Mammary epithelial cell (primary cell): Measurements from ENCODE around the gene GRIA1.

ENCODE experiments used
- CTCF ChIP-seq, 2 donors: IDR thresholded peaks in 1 of 2; conservative IDR thresholded peaks in 1 of 2; 2 replicates each; pipeline ENCODE4 v1.5.1; 2011 to 2012; ENCODE audit warnings: inconsistent platforms in 2 of 2, low read length in 2 of 2, mild to moderate bottlenecking in 2 of 2, control low read depth in 1 of 2, low read depth in 1 of 2; ENCODE audit not compliant: insufficient read depth in 1 of 2; ENCODE audit errors: extremely low read depth in 1 of 2
- EZH2 ChIP-seq: IDR thresholded peaks from 2 replicates; pipeline ENCODE4 v1.6.1; 2012; ENCODE audit warnings: low read length, inconsistent platforms, borderline replicate concordance

- TF ChIP-seq EZH2 (no peak), CTCF (conservative IDR thresholded peaks at IDR 0.05 in 1 of 2, IDR thresholded peaks at IDR 0.05 in 1 of 2; ENCODE audit: extremely low read depth in 1 of 2, insufficient read depth in 1 of 2, low read depth in 1 of 2, low read length in 2 of 2) (no peak)
These were observed 33.4 kb downstream of the GRIA1 start for GRCh38 chr5:153523831-153524230.
